Measurements from ENCODE around the gene IGDCC3. TPM values are rescaled to one million over a fixed set of nuclear protein-coding genes. Genes with fewer than 3 reads are reported as not detected.

Gene IGDCC3
- total and polyA plus RNA-seq, 2 donors (not counting 3 experiments of a cell fraction or from before 2014, with no cell fraction given), result 0.03 TPM; not detected in 1

DNA sequence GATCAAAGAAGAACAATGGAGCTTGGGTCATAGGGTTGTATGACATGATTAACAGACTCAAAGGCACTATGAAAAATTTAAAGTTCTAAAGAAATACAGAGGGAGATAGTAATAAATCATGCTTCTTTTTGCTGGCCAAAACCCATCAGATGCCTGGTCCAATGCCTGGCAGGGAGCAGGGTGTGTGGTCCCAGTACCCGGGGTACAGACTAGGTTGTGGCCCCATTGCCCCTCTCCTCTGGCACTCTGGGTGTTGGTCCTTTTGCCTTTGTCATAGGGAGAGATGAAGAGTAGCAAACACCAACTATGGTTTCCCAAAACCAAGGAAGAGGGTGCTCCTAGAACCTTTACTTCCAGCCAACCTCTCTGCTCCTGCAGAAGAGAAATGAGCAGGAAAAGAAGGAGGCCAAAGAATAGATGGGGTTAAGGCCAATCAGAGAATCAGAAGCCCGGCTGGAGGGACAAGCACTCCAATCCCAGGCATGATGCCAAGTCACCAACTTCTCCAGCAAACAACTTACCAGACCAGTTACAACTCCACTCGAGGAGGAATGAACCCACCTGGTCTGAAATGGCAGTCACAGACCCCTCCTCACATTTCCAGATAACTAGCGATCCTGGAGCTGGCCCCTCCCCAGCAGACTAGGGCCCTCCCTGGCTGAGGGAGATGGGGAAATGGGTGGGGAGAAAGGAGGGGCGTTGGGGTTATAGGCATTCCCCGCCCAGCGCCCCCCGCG, 1.8 kb downstream of the IGDCC3 start:
- no TSS peak for BruUV-seq (replicated peaks)
- H3K27me3 ChIP-seq (ENCODE audit: control insufficient read depth in 2 of 2, insufficient read depth in 2 of 2, low read length in 2 of 2), result peaks cover 38 to 42% of the 10 kb centered on the region in 2 experiments
- no peaks in the 10 kb centered on the region for H3K36me3 ChIP-seq (ENCODE audit: control insufficient read depth in 2 of 2, extremely low read depth in 1 of 2, insufficient read depth in 2 of 2, low read length in 2 of 2)
- no peak overlapping the region for H3K9ac ChIP-seq (replicated peaks; ENCODE audit: extremely low read depth, insufficient read depth, low read length)
- ChIA-PET POLR2A (interaction anchor here (0.8 kb wide), 1 partner anchor 71 kb away, joined by 3 read pairs; the partner anchor contains the start of gene RNU5B-1), CTCF (interaction anchor here (1.0 to 2.0 kb wide), 3 partner anchors 9 to 57 kb away, joined by 3 to 14 read pairs (median 4); no protein-coding TSS in a partner anchor)
- H4K20me1 ChIP-seq (replicated peaks; ENCODE audit: control insufficient read depth, extremely low read depth, insufficient read depth, low read length), result no peaks in the 10 kb centered on the region
- H3K9me1 ChIP-seq (replicated peaks; ENCODE audit: control insufficient read depth, extremely low read depth, insufficient read depth, low read length), result no peaks in the 10 kb centered on the region
- H3K4me1 ChIP-seq (ENCODE audit: control insufficient read depth, extremely low read depth, insufficient read depth, low read length), result peaks cover 3% of the 10 kb centered on the region
- no peak overlapping the region for H3K4me2 ChIP-seq (ENCODE audit: insufficient read depth, low read length)
- dilution Hi-C loops (cut with MboI; ENCODE audit: extremely low pct_ligation_motif_present, low sequenced_read_pairs), result no loop called here
- FAIRE-seq (no peak), DNase-seq (ENCODE audit: low read depth, low spot score) (no peak)
- no peaks in the 10 kb centered on the region for H3K79me2 ChIP-seq (ENCODE audit: control insufficient read depth, insufficient read depth, low read length)
- no peaks in the 10 kb centered on the region for H3K9me3 ChIP-seq (replicated peaks; ENCODE audit: control insufficient read depth, insufficient read depth, low read length)
- no peak for TF ChIP-seq JUN (IDR thresholded peaks at IDR 0.05; ENCODE audit: borderline replicate concordance, insufficient read depth, insufficient read length, low read depth)
- TF ChIP-seq MYC (IDR thresholded peaks at IDR 0.05; ENCODE audit: low read depth, low read length), result no peak
- no peak for TF ChIP-seq EZH2 (IDR thresholded peaks at IDR 0.05; ENCODE audit: borderline replicate concordance, low read depth, low read length, severe bottlenecking)
- TF ChIP-seq POLR2A (IDR thresholded peaks at IDR 0.05; ENCODE audit: low read depth, low read length), result no peak
- TF ChIP-seq FOS (IDR thresholded peaks at IDR 0.05; ENCODE audit: borderline replicate concordance, insufficient read depth, low read length), result no peak
- TF ChIP-seq GATA2 (IDR thresholded peaks at IDR 0.05; ENCODE audit: insufficient read depth, insufficient read length, low read depth, low read length), result no peak
- TF ChIP-seq, protein P1, sequence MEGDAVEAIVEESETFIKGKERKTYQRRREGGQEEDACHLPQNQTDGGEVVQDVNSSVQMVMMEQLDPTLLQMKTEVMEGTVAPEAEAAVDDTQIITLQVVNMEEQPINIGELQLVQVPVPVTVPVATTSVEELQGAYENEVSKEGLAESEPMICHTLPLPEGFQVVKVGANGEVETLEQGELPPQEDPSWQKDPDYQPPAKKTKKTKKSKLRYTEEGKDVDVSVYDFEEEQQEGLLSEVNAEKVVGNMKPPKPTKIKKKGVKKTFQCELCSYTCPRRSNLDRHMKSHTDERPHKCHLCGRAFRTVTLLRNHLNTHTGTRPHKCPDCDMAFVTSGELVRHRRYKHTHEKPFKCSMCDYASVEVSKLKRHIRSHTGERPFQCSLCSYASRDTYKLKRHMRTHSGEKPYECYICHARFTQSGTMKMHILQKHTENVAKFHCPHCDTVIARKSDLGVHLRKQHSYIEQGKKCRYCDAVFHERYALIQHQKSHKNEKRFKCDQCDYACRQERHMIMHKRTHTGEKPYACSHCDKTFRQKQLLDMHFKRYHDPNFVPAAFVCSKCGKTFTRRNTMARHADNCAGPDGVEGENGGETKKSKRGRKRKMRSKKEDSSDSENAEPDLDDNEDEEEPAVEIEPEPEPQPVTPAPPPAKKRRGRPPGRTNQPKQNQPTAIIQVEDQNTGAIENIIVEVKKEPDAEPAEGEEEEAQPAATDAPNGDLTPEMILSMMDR (IDR thresholded peaks at IDR 0.05; ENCODE audit: extremely low read depth in 1 of 2, insufficient read depth in 1 of 2, low read depth in 1 of 2, low read length in 2 of 2), result no peak
- no peak for TF ChIP-seq POLR2AphosphoS5 (IDR thresholded peaks at IDR 0.05; ENCODE audit: insufficient read depth, low read depth, low read length)
- TF ChIP-seq, protein P2, sequence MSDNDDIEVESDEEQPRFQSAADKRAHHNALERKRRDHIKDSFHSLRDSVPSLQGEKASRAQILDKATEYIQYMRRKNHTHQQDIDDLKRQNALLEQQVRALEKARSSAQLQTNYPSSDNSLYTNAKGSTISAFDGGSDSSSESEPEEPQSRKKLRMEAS (IDR thresholded peaks at IDR 0.05; ENCODE audit: insufficient read depth, insufficient read length), result no peak
- H2AFZ ChIP-seq (ENCODE audit: low read depth, low read length), result no peak overlapping the region
- no peak overlapping the region for H3K4me3 ChIP-seq (replicated peaks in 1 of 3; ENCODE audit: insufficient read depth in 1 of 3, low read depth in 1 of 3, low read length in 3 of 3)
- H3K27ac ChIP-seq (ENCODE audit: insufficient read depth, low read depth, low read length), result no peak overlapping the region
- intact Hi-C loops (cut with micrococcal nuclease), result no loop called here
